GM23338 (cell line): ENCODE data around the gene POLD4. TPM values are rescaled to one million over a fixed set of nuclear protein-coding genes. Genes with fewer than 3 reads are reported as not detected.

ENCODE experiments used
- ATAC-seq: fragments of 200-7000 bp; cut with Tn5 transposase; 3 replicates; pipeline ENCODE4 v1.9.1; 2020
- DNase-seq: peaks from one replicate; pipeline ENCODE4 v3.0.0-alpha.2; 2015; ENCODE audit warnings: low spot score
- H2AFZ ChIP-seq: fragments of 200-600 bp; sonication (generic); 2 replicates; pipeline ENCODE4 v1.8.0; 2016; ENCODE audit warnings: antibody characterized with exemption, mild to moderate bottlenecking, moderate library complexity
- H3F3A ChIP-seq: fragments of 200-600 bp; sonication (generic); replicated peaks from 2 replicates; pipeline ENCODE4 v1.8.0; 2017; ENCODE audit warnings: antibody characterized with exemption, mixed run types, low read depth
- H3K27ac ChIP-seq: fragments of 200-600 bp; sonication (generic); 2 replicates; pipeline ENCODE4 v1.6.1; 2016; ENCODE audit warnings: low read depth
- H3K27me3 ChIP-seq: fragments of 200-600 bp; sonication (generic); 2 replicates; pipeline ENCODE4 v1.8.0; 2016; ENCODE audit warnings: mild to moderate bottlenecking, mixed run types, moderate library complexity; ENCODE audit not compliant: insufficient read depth
- H3K36me3 ChIP-seq: fragments of 200-600 bp; sonication (generic); 2 replicates; pipeline ENCODE4 v1.8.0; 2016; ENCODE audit warnings: mild to moderate bottlenecking; ENCODE audit not compliant: insufficient read depth
- H3K4me1 ChIP-seq: fragments of 200-600 bp; sonication (generic); 2 replicates; pipeline ENCODE4 v1.8.0; 2016; ENCODE audit warnings: mild to moderate bottlenecking, moderate library complexity; ENCODE audit not compliant: insufficient read depth
- H3K4me2 ChIP-seq: fragments of 200-600 bp; sonication (generic); 2 replicates; pipeline ENCODE4 v1.7.1; 2017; ENCODE audit warnings: mixed run types
- H3K4me3 ChIP-seq: fragments of 200-600 bp; sonication (generic); 2 replicates; pipeline ENCODE4 v1.6.1; 2016; ENCODE audit warnings: mixed run types
- H3K79me2 ChIP-seq: fragments of 200-600 bp; sonication (generic); replicated peaks from 2 replicates; pipeline ENCODE4 v1.8.0; 2017; ENCODE audit warnings: mild to moderate bottlenecking; ENCODE audit not compliant: insufficient read depth
- H3K9me2 ChIP-seq: fragments of 200-600 bp; sonication (generic); 2 replicates; pipeline ENCODE4 v1.8.0; 2017; ENCODE audit not compliant: insufficient read depth
- H4K20me1 ChIP-seq: fragments of 200-600 bp; sonication (generic); replicated peaks from 2 replicates; pipeline ENCODE4 v1.8.0; 2017; ENCODE audit warnings: mild to moderate bottlenecking; ENCODE audit not compliant: insufficient read depth
- H3K27ac Mint-ChIP-seq: 2 replicates; pipeline ENCODE4 v1.8.0; 2020; ENCODE audit warnings: inconsistent platforms, mild to moderate bottlenecking, moderate library complexity, mixed read lengths
- H3K27me3 Mint-ChIP-seq: 3 replicates; pipeline ENCODE4 v1.8.0; 2022; ENCODE audit warnings: low read depth, mild to moderate bottlenecking, moderate library complexity, mixed read lengths, inconsistent platforms; ENCODE audit not compliant: insufficient read depth, poor library complexity
- H3K36me3 Mint-ChIP-seq: 3 replicates; pipeline ENCODE4 v1.8.0; 2021; ENCODE audit warnings: low read depth, mild to moderate bottlenecking, inconsistent platforms, moderate library complexity, mixed read lengths
- H3K4me1 Mint-ChIP-seq: 3 replicates; pipeline ENCODE4 v1.8.0; 2020; ENCODE audit warnings: mild to moderate bottlenecking, inconsistent platforms, mixed read lengths
- H3K4me3 Mint-ChIP-seq: 3 replicates; pipeline ENCODE4 v1.8.0; 2021; ENCODE audit warnings: moderate library complexity, mild to moderate bottlenecking, inconsistent platforms, mixed read lengths
- H3K9me3 Mint-ChIP-seq: 3 replicates; pipeline ENCODE4 v1.8.0; 2020; ENCODE audit warnings: moderate library complexity, mild to moderate bottlenecking, inconsistent platforms, mixed read lengths
- CREB1 ChIP-seq: fragments of 250-450 bp; sonication (Bioruptor Pico); IDR thresholded peaks from 2 replicates; pipeline ENCODE4 v1.5.0; 2020; ENCODE audit warnings: low read depth, mild to moderate bottlenecking, moderate library complexity
- EZH2 ChIP-seq: fragments of 200-600 bp; sonication (generic); IDR thresholded peaks from one replicate; pipeline ENCODE4 v1.8.0; 2017; ENCODE audit warnings: antibody characterized with exemption, mild to moderate bottlenecking, low read depth; ENCODE audit not compliant: unreplicated experiment
- EZH2phosphoT487 ChIP-seq: fragments of 200-600 bp; sonication (generic); IDR thresholded peaks from one replicate; pipeline ENCODE4 v1.8.1; 2018; ENCODE audit warnings: antibody characterized with exemption; ENCODE audit not compliant: unreplicated experiment
- JUNB ChIP-seq: IDR thresholded peaks from one replicate; pipeline ENCODE4 v1.6.1; 2016; ENCODE audit warnings: antibody characterized with exemption; ENCODE audit not compliant: unreplicated experiment
- NANOG ChIP-seq: IDR thresholded peaks from 2 replicates; pipeline ENCODE4 v1.6.1; 2016; ENCODE audit warnings: antibody characterized with exemption, borderline replicate concordance
- POLR2AphosphoS5 ChIP-seq: IDR thresholded peaks from 2 replicates; pipeline ENCODE4 v1.6.1; 2016; ENCODE audit warnings: antibody characterized with exemption, low read depth
- REST ChIP-seq: IDR thresholded peaks from one replicate; pipeline ENCODE4 v1.6.1; 2018; ENCODE audit warnings: antibody characterized with exemption; ENCODE audit not compliant: unreplicated experiment
- STAT1 ChIP-seq: IDR thresholded peaks from one replicate; pipeline ENCODE4 v1.6.1; 2016; ENCODE audit warnings: antibody characterized with exemption; ENCODE audit not compliant: unreplicated experiment
- ZNF114 ChIP-seq: fragments of 250-450 bp; sonication (Bioruptor Pico); IDR thresholded peaks from 2 replicates; pipeline ENCODE4 v1.5.0; 2020; ENCODE audit warnings: mild to moderate bottlenecking, moderate library complexity
- ZNF331 ChIP-seq: fragments of 250-450 bp; sonication (Bioruptor Pico); IDR thresholded peaks from 2 replicates; pipeline ENCODE4 v1.5.0; 2020; ENCODE audit warnings: low read depth, mild to moderate bottlenecking, moderate library complexity
- ZNF462 ChIP-seq: fragments of 250-450 bp; sonication (Bioruptor Pico); IDR thresholded peaks from 2 replicates; pipeline ENCODE4 v1.5.0; 2020; ENCODE audit warnings: mild to moderate bottlenecking, moderate library complexity
- polyA plus RNA-seq: library from polyadenylated mRNA; unstranded; fragments of >200 nt; fragmentation: Nextera tagmentation; extraction: Ambion mirVana; gene quantifications from 2 replicates; pipeline ENCODE4 v1.2.1, GENCODE V29; 2016
- total RNA-seq: library from RNA; depleted of rRNA; stranded (reverse); fragments of >200 nt; shearing (Covaris generic); gene quantifications from 2 replicates; pipeline ENCODE4 v1.2.3, GENCODE V29; 2014
- TF ChIP-seq, protein P1 (sequence below), 2 experiments: fragments of 200-600 bp in 1 of 2; sonication (generic) in 1 of 2; conservative IDR thresholded peaks; 2 replicates each; pipeline versions ENCODE4 v1.5.1 to v1.6.1; 2016 to 2017; ENCODE audit warnings: antibody characterized with exemption in 2 of 2, low read depth in 2 of 2, mild to moderate bottlenecking in 2 of 2, moderate library complexity in 1 of 2
- TF ChIP-seq, protein P2 (sequence below): IDR thresholded peaks from 2 replicates; pipeline ENCODE4 v1.6.1; 2016; ENCODE audit warnings: antibody characterized with exemption

Gene POLD4
- total and polyA plus RNA-seq, 2 experiments from 2014 or later: 16.2 to 23.0 TPM

DNA sequence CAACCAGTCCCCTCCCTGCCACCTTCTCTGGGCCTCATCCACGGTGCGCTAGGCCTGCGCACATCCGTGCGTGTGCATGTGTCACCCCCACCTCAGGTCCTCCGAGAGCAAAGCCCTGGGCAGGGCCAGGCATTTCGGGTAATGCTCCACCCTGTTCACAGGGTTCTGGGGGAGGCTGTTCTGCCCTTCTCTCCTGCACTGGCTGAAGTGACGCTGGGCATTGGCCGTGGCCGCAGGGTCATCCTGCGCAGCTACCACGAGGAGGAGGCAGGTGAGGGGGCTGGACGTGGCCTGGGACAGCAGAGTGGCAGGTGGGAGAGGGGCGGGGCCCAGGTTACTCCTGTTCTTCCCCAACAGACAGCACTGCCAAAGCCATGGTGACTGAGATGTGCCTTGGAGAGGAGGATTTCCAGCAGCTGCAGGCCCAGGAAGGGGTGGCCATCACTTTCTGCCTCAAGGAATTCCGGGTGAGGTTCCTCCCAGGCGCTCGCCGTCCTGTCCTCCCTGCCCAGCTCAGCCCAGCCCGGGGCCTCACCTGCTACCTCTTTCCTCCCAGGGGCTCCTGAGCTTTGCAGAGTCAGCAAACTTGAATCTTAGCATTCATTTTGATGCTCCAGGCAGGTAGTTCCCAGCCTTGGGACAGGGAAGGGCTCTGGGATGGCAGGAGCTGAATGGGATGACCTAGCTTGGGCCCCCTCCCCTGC lies 42.4 kb upstream of the POLD4 start:
- H3K4me3 ChIP-seq: no peak overlapping the region
- no peaks in the 10 kb centered on the region for H3K27me3 ChIP-seq
- no peak overlapping the region for H2AFZ ChIP-seq
- no peaks in the 10 kb centered on the region for H3K9me2 ChIP-seq
- no peak for TF ChIP-seq NANOG
- TF ChIP-seq REST: no peak
- no peak for TF ChIP-seq JUNB
- no peak for TF ChIP-seq EZH2phosphoT487
- TF ChIP-seq, protein P1, sequence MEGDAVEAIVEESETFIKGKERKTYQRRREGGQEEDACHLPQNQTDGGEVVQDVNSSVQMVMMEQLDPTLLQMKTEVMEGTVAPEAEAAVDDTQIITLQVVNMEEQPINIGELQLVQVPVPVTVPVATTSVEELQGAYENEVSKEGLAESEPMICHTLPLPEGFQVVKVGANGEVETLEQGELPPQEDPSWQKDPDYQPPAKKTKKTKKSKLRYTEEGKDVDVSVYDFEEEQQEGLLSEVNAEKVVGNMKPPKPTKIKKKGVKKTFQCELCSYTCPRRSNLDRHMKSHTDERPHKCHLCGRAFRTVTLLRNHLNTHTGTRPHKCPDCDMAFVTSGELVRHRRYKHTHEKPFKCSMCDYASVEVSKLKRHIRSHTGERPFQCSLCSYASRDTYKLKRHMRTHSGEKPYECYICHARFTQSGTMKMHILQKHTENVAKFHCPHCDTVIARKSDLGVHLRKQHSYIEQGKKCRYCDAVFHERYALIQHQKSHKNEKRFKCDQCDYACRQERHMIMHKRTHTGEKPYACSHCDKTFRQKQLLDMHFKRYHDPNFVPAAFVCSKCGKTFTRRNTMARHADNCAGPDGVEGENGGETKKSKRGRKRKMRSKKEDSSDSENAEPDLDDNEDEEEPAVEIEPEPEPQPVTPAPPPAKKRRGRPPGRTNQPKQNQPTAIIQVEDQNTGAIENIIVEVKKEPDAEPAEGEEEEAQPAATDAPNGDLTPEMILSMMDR (conservative IDR thresholded peaks at IDR 0.05; ENCODE audit: low read depth in 2 of 2): no peak
- TF ChIP-seq STAT1: no peak
- no peak for TF ChIP-seq CREB1
- TF ChIP-seq, protein P2, sequence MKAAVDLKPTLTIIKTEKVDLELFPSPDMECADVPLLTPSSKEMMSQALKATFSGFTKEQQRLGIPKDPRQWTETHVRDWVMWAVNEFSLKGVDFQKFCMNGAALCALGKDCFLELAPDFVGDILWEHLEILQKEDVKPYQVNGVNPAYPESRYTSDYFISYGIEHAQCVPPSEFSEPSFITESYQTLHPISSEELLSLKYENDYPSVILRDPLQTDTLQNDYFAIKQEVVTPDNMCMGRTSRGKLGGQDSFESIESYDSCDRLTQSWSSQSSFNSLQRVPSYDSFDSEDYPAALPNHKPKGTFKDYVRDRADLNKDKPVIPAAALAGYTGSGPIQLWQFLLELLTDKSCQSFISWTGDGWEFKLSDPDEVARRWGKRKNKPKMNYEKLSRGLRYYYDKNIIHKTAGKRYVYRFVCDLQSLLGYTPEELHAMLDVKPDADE: no peak
- TF ChIP-seq ZNF462 (CRISPR knock-in tag): no peak
- no peak for TF ChIP-seq POLR2AphosphoS5
- no peak for TF ChIP-seq ZNF331 (CRISPR knock-in tag)
- TF ChIP-seq ZNF114 (CRISPR knock-in tag): no peak
- TF ChIP-seq EZH2: no peak
- H4K20me1 ChIP-seq: peaks cover 7% of the 10 kb centered on the region; the same call in 1 of the 2 replicates
- peaks cover 40% of the 10 kb centered on the region for H3K4me1 Mint-ChIP-seq
- peaks cover 19% of the 10 kb centered on the region for H3K27me3 Mint-ChIP-seq
- H3K9me3 Mint-ChIP-seq: no peaks in the 10 kb centered on the region
- ATAC-seq (no peak), DNase-seq (no peak)
- peak overlapping the region; percentile 72 for H3K4me2 ChIP-seq
- H3K4me3 Mint-ChIP-seq: no peak overlapping the region
- peaks cover 15% of the 10 kb centered on the region for H3K79me2 ChIP-seq
- H3F3A ChIP-seq: 0 out of 2 replicates have a peak, but pooled peaks cover 6% of the 10 kb centered on the region
- peaks cover 17% of the 10 kb centered on the region for H3K4me1 ChIP-seq
- H3K36me3 ChIP-seq: no peaks in the 10 kb centered on the region
- peaks cover 47% of the 10 kb centered on the region for H3K36me3 Mint-ChIP-seq
- H3K27ac ChIP-seq: peak overlapping the region; percentile 63; the same call in 1 of the 2 replicates
- peak overlapping the region; percentile 87; the same call in 1 of the 2 replicates for H3K27ac Mint-ChIP-seq
